GM12878 (cell line): ENCODE measurements around the gene NBPF1.
"Not testable (repeated sequence)": the region's sequence is repeated elsewhere in the genome, so short reads cannot be mapped to it uniquely, and the experiment has no call there.

Experiments
- ATF3 ChIP-seq: IDR thresholded peaks from 2 replicates; pipeline ENCODE4 v1.6.1; 2011; ENCODE audit warnings: low read depth, mild to moderate bottlenecking, low read length, moderate library complexity, borderline replicate concordance; ENCODE audit errors: extremely low read depth
- BCL11A ChIP-seq: IDR thresholded peaks from 2 replicates; pipeline ENCODE4 v1.6.1; 2011; ENCODE audit warnings: low read depth, low read length
- CEBPZ ChIP-seq: fragments of 150-350 bp; IDR thresholded peaks from 2 replicates; pipeline ENCODE4 v1.6.1; 2016; ENCODE audit warnings: low read depth, low read length
- ETV6 ChIP-seq, 2 experiments: fragments of 450-650 bp in 1 of 2; IDR thresholded peaks in 1 of 2; conservative IDR thresholded peaks in 1 of 2; 2 replicates each; pipeline ENCODE4 v1.6.1; 2014; ENCODE audit warnings: antibody characterized with exemption in 1 of 2, borderline replicate concordance in 1 of 2, low read depth in 1 of 2, mild to moderate bottlenecking in 1 of 2, moderate library complexity in 1 of 2
- POLR2A ChIP-seq: IDR thresholded peaks from 2 replicates; pipeline ENCODE4 v1.6.1; 2011; ENCODE audit warnings: low read depth, mild to moderate bottlenecking, low read length
- POLR2AphosphoS5 ChIP-seq: IDR thresholded peaks from 2 replicates; pipeline ENCODE4 v1.6.1; 2011; ENCODE audit warnings: mild to moderate bottlenecking, low read length, inconsistent platforms
- SMAD1 ChIP-seq: fragments of 450-650 bp; IDR thresholded peaks from 2 replicates; pipeline ENCODE4 v1.6.1; 2018; ENCODE audit warnings: mild to moderate bottlenecking, low read depth; ENCODE audit not compliant: partially characterized antibody
- SUPT20H ChIP-seq: IDR thresholded peaks from 2 replicates; pipeline ENCODE4 v1.6.1; 2011; ENCODE audit warnings: low read depth, mild to moderate bottlenecking, low read length, moderate library complexity, borderline replicate concordance; ENCODE audit not compliant: control insufficient read depth
- ZBTB33 ChIP-seq: fragments of 450-650 bp; IDR thresholded peaks from 2 replicates; pipeline ENCODE4 v1.6.1; 2017; ENCODE audit warnings: mild to moderate bottlenecking

- TF ChIP-seq ZBTB33; POLR2AphosphoS5; POLR2A; BCL11A; CEBPZ; SUPT20H; SMAD1; ATF3; ETV6 (conservative IDR thresholded peaks at IDR 0.05 in 1 of 2, IDR thresholded peaks at IDR 0.05 in 1 of 2; ENCODE audit: borderline replicate concordance in 1 of 2, low read depth in 1 of 2): not testable (repeated sequence)
These were observed 12.2 kb downstream of the NBPF1 start for GRCh38 chr1:16600855-16601786.
